Esophagus muscularis mucosa (tissue), 4 donors: ENCODE measurements around the gene TRABD2B. TPM values are rescaled to one million over a fixed set of nuclear protein-coding genes. Genes with fewer than 3 reads are reported as not detected.

Experiments
- DNase-seq: peaks from one replicate; pipeline ENCODE4 v3.0.0-alpha.2; 2017; ENCODE audit errors: extremely low spot score
- H3K27ac ChIP-seq, 4 donors: fragments of 200-600 bp; sonication (generic); replicated peaks in 1 of 4; 1 replicate in 3 of 4; 2 replicates in 1 of 4; pipeline ENCODE4 v1.5.1; 2016 to 2019; ENCODE audit warnings: mild to moderate bottlenecking in 1 of 4
- H3K27me3 ChIP-seq, 4 donors: fragments of 200-600 bp; sonication (generic); one replicate each; pipeline versions ENCODE4 v1.5.1 to v1.6.0; 2016 to 2019
- H3K36me3 ChIP-seq, 4 donors: fragments of 200-600 bp; sonication (generic); one replicate each; pipeline ENCODE4 v1.5.1; 2016 to 2019
- H3K4me1 ChIP-seq, 4 donors: fragments of 200-600 bp; sonication (generic); one replicate each; pipeline ENCODE4 v1.5.1; 2016 to 2019
- H3K4me3 ChIP-seq, 4 donors: fragments of 200-600 bp; sonication (generic); 1 replicate in 2 of 4; 2 replicates in 2 of 4; pipeline ENCODE4 v1.5.1; 2016 to 2019; ENCODE audit warnings: mild to moderate bottlenecking in 4 of 4, moderate library complexity in 1 of 4
- H3K9me3 ChIP-seq, 4 donors: fragments of 200-600 bp; sonication (generic); 1 replicate in 3 of 4; 2 replicates in 1 of 4; pipeline ENCODE4 v1.5.1; 2016 to 2019
- CTCF ChIP-seq, 3 experiments: fragments of 200-600 bp in 2 of 3; fragments of 450-650 bp in 1 of 3; sonication (generic) in 2 of 3; IDR thresholded peaks; one replicate each; pipeline ENCODE4 v1.5.1; 2017 to 2019; ENCODE audit warnings: antibody characterized with exemption in 3 of 3, mild to moderate bottlenecking in 2 of 3, moderate library complexity in 1 of 3
- EP300 ChIP-seq: sonication (generic); formaldehyde crosslinking; IDR thresholded peaks from one replicate; pipeline ENCODE4 v1.6.1; 2017; ENCODE audit warnings: antibody characterized with exemption
- POLR2A ChIP-seq: fragments of 450-650 bp; IDR thresholded peaks from one replicate; pipeline ENCODE4 v1.6.1; 2017; ENCODE audit warnings: antibody characterized with exemption, moderate library complexity, mild to moderate bottlenecking, low read depth
- POLR2AphosphoS5 ChIP-seq, 2 donors: sonication (generic); formaldehyde crosslinking; IDR thresholded peaks; one replicate each; pipeline ENCODE4 v1.6.1; 2017; ENCODE audit warnings: antibody characterized with exemption in 2 of 2
- WGBS: methylation state at CpG from one replicate; pipeline ENCODE4 v1.1.5; 2018; 5-methylcytosine and 5-hydroxymethylcytosine counted together
- intact Hi-C: fragments of 100-400 bp; cut with DNase I; formaldehyde crosslinking; loops from one replicate; pipeline ENCODE4 v1.15.1; 2023
- total RNA-seq, 4 donors: library from RNA; depleted of rRNA; stranded (reverse); fragments of >200 nt; gene quantifications; one replicate each; pipeline versions ENCODE4 v1.1.0 to v1.2.1, GENCODE V29; 2016

Gene TRABD2B
- total RNA-seq, 4 donors from 2014 or later: 4.0 to 7.6 (median 4.1) TPM

- Histone ChIP-seq H3K4me3 (no peak overlapping the region), H3K27ac (no peak overlapping the region), H3K27me3 (no peaks in the 10 kb centered on the region), H3K36me3 (no peaks in the 10 kb centered on the region), H3K4me1 (peaks cover 0 to 22% (median 3%) of the 10 kb centered on the region in 4 donors), H3K9me3 (no peaks in the 10 kb centered on the region)
- no peak for TF ChIP-seq POLR2A
- no peak for TF ChIP-seq EP300
- no peak for TF ChIP-seq CTCF (IDR thresholded peaks at IDR 0.05)
- no peak for TF ChIP-seq POLR2AphosphoS5 (IDR thresholded peaks at IDR 0.05)
- WGBS: 86% methylated on average over 1 of the region's 1 CpG
- no peak for DNase-seq
- intact Hi-C loops: no loop called here
Observed at GRCh38 chr1:48006264-48006663, 9.1 kb upstream of the TRABD2B start.

GRCh38 chr1:48005253-48006117, 8.3 kb upstream of the TRABD2B start:
- DNase-seq: no peak
- 93% methylated on average over 8 of the region's 8 CpGs for WGBS
- TF ChIP-seq EP300 (no peak), POLR2AphosphoS5 (IDR thresholded peaks at IDR 0.05) (no peak), CTCF (IDR thresholded peaks at IDR 0.05) (no peak), POLR2A (no peak)
- peaks cover 0 to 6% (median 0%) of the 10 kb centered on the region in 4 donors for H3K27me3 ChIP-seq
- H3K36me3 ChIP-seq: no peaks in the 10 kb centered on the region
- peaks cover 0 to 22% (median 3%) of the 10 kb centered on the region in 4 donors for H3K4me1 ChIP-seq
- no peak overlapping the region for H3K27ac ChIP-seq
- no peaks in the 10 kb centered on the region for H3K9me3 ChIP-seq
- intact Hi-C loops: no loop called here
- H3K4me3 ChIP-seq: no peak overlapping the region

GRCh38 chr1:48003741-48004531, 6.8 kb upstream of the TRABD2B start:
- Histone ChIP-seq H3K4me3 (no peak overlapping the region), H3K9me3 (no peaks in the 10 kb centered on the region), H3K27me3 (peaks cover 0 to 6% (median 0%) of the 10 kb centered on the region in 4 donors), H3K36me3 (no peaks in the 10 kb centered on the region), H3K27ac (no peak overlapping the region), H3K4me1 (peaks cover 0 to 22% (median 3%) of the 10 kb centered on the region in 4 donors)
- intact Hi-C loops: no loop called here
- TF ChIP-seq CTCF (IDR thresholded peaks at IDR 0.05) (no peak), POLR2A (no peak), POLR2AphosphoS5 (IDR thresholded peaks at IDR 0.05) (no peak), EP300 (no peak)
- WGBS: 67% methylated on average over 6 of the region's 6 CpGs
- DNase-seq: no peak

- Histone ChIP-seq H3K36me3 (no peaks in the 10 kb centered on the region), H3K9me3 (no peaks in the 10 kb centered on the region), H3K27ac (no peak overlapping the region), H3K4me1 (peaks cover 5 to 26% (median 11%) of the 10 kb centered on the region in 4 donors), H3K4me3 (no peak overlapping the region), H3K27me3 (peaks cover 0 to 6% (median 0%) of the 10 kb centered on the region in 4 donors)
- TF ChIP-seq EP300 (no peak), CTCF (IDR thresholded peaks at IDR 0.05) (no peak), POLR2A (no peak), POLR2AphosphoS5 (IDR thresholded peaks at IDR 0.05) (no peak)
- 96% methylated on average over 2 of the region's 2 CpGs for WGBS
- intact Hi-C loops: no loop called here
- DNase-seq: no peak
Observed at GRCh38 chr1:48002142-48002541, 5.0 kb upstream of the TRABD2B start.
